GM23338 (cell line): ENCODE data around the gene POLG2. TPM values are rescaled to one million over a fixed set of nuclear protein-coding genes. Genes with fewer than 3 reads are reported as not detected.

ENCODE experiments used
- ATAC-seq: fragments of 200-7000 bp; cut with Tn5 transposase; 3 replicates; pipeline ENCODE4 v1.9.1; 2020
- DNase-seq: peaks from one replicate; pipeline ENCODE4 v3.0.0-alpha.2; 2015; ENCODE audit warnings: low spot score
- H2AFZ ChIP-seq: fragments of 200-600 bp; sonication (generic); 2 replicates; pipeline ENCODE4 v1.8.0; 2016; ENCODE audit warnings: antibody characterized with exemption, mild to moderate bottlenecking, moderate library complexity
- H3F3A ChIP-seq: fragments of 200-600 bp; sonication (generic); replicated peaks from 2 replicates; pipeline ENCODE4 v1.8.0; 2017; ENCODE audit warnings: antibody characterized with exemption, mixed run types, low read depth
- H3K27ac ChIP-seq: fragments of 200-600 bp; sonication (generic); 2 replicates; pipeline ENCODE4 v1.6.1; 2016; ENCODE audit warnings: low read depth
- H3K27me3 ChIP-seq: fragments of 200-600 bp; sonication (generic); 2 replicates; pipeline ENCODE4 v1.8.0; 2016; ENCODE audit warnings: mild to moderate bottlenecking, mixed run types, moderate library complexity; ENCODE audit not compliant: insufficient read depth
- H3K36me3 ChIP-seq: fragments of 200-600 bp; sonication (generic); 2 replicates; pipeline ENCODE4 v1.8.0; 2016; ENCODE audit warnings: mild to moderate bottlenecking; ENCODE audit not compliant: insufficient read depth
- H3K4me1 ChIP-seq: fragments of 200-600 bp; sonication (generic); 2 replicates; pipeline ENCODE4 v1.8.0; 2016; ENCODE audit warnings: mild to moderate bottlenecking, moderate library complexity; ENCODE audit not compliant: insufficient read depth
- H3K4me2 ChIP-seq: fragments of 200-600 bp; sonication (generic); 2 replicates; pipeline ENCODE4 v1.7.1; 2017; ENCODE audit warnings: mixed run types
- H3K4me3 ChIP-seq: fragments of 200-600 bp; sonication (generic); 2 replicates; pipeline ENCODE4 v1.6.1; 2016; ENCODE audit warnings: mixed run types
- H3K79me2 ChIP-seq: fragments of 200-600 bp; sonication (generic); replicated peaks from 2 replicates; pipeline ENCODE4 v1.8.0; 2017; ENCODE audit warnings: mild to moderate bottlenecking; ENCODE audit not compliant: insufficient read depth
- H3K9me2 ChIP-seq: fragments of 200-600 bp; sonication (generic); 2 replicates; pipeline ENCODE4 v1.8.0; 2017; ENCODE audit not compliant: insufficient read depth
- H4K20me1 ChIP-seq: fragments of 200-600 bp; sonication (generic); replicated peaks from 2 replicates; pipeline ENCODE4 v1.8.0; 2017; ENCODE audit warnings: mild to moderate bottlenecking; ENCODE audit not compliant: insufficient read depth
- H3K27ac Mint-ChIP-seq: 2 replicates; pipeline ENCODE4 v1.8.0; 2020; ENCODE audit warnings: inconsistent platforms, mild to moderate bottlenecking, moderate library complexity, mixed read lengths
- H3K27me3 Mint-ChIP-seq: 3 replicates; pipeline ENCODE4 v1.8.0; 2022; ENCODE audit warnings: low read depth, mild to moderate bottlenecking, moderate library complexity, mixed read lengths, inconsistent platforms; ENCODE audit not compliant: insufficient read depth, poor library complexity
- H3K36me3 Mint-ChIP-seq: 3 replicates; pipeline ENCODE4 v1.8.0; 2021; ENCODE audit warnings: low read depth, mild to moderate bottlenecking, inconsistent platforms, moderate library complexity, mixed read lengths
- H3K4me1 Mint-ChIP-seq: 3 replicates; pipeline ENCODE4 v1.8.0; 2020; ENCODE audit warnings: mild to moderate bottlenecking, inconsistent platforms, mixed read lengths
- H3K4me3 Mint-ChIP-seq: 3 replicates; pipeline ENCODE4 v1.8.0; 2021; ENCODE audit warnings: moderate library complexity, mild to moderate bottlenecking, inconsistent platforms, mixed read lengths
- H3K9me3 Mint-ChIP-seq: 3 replicates; pipeline ENCODE4 v1.8.0; 2020; ENCODE audit warnings: moderate library complexity, mild to moderate bottlenecking, inconsistent platforms, mixed read lengths
- CREB1 ChIP-seq: fragments of 250-450 bp; sonication (Bioruptor Pico); IDR thresholded peaks from 2 replicates; pipeline ENCODE4 v1.5.0; 2020; ENCODE audit warnings: low read depth, mild to moderate bottlenecking, moderate library complexity
- EZH2 ChIP-seq: fragments of 200-600 bp; sonication (generic); IDR thresholded peaks from one replicate; pipeline ENCODE4 v1.8.0; 2017; ENCODE audit warnings: antibody characterized with exemption, mild to moderate bottlenecking, low read depth; ENCODE audit not compliant: unreplicated experiment
- EZH2phosphoT487 ChIP-seq: fragments of 200-600 bp; sonication (generic); IDR thresholded peaks from one replicate; pipeline ENCODE4 v1.8.1; 2018; ENCODE audit warnings: antibody characterized with exemption; ENCODE audit not compliant: unreplicated experiment
- NANOG ChIP-seq: IDR thresholded peaks from 2 replicates; pipeline ENCODE4 v1.6.1; 2016; ENCODE audit warnings: antibody characterized with exemption, borderline replicate concordance
- POLR2AphosphoS5 ChIP-seq: IDR thresholded peaks from 2 replicates; pipeline ENCODE4 v1.6.1; 2016; ENCODE audit warnings: antibody characterized with exemption, low read depth
- STAT1 ChIP-seq: IDR thresholded peaks from one replicate; pipeline ENCODE4 v1.6.1; 2016; ENCODE audit warnings: antibody characterized with exemption; ENCODE audit not compliant: unreplicated experiment
- ZNF114 ChIP-seq: fragments of 250-450 bp; sonication (Bioruptor Pico); IDR thresholded peaks from 2 replicates; pipeline ENCODE4 v1.5.0; 2020; ENCODE audit warnings: mild to moderate bottlenecking, moderate library complexity
- ZNF331 ChIP-seq: fragments of 250-450 bp; sonication (Bioruptor Pico); IDR thresholded peaks from 2 replicates; pipeline ENCODE4 v1.5.0; 2020; ENCODE audit warnings: low read depth, mild to moderate bottlenecking, moderate library complexity
- polyA plus RNA-seq: library from polyadenylated mRNA; unstranded; fragments of >200 nt; fragmentation: Nextera tagmentation; extraction: Ambion mirVana; gene quantifications from 2 replicates; pipeline ENCODE4 v1.2.1, GENCODE V29; 2016
- total RNA-seq: library from RNA; depleted of rRNA; stranded (reverse); fragments of >200 nt; shearing (Covaris generic); gene quantifications from 2 replicates; pipeline ENCODE4 v1.2.3, GENCODE V29; 2014
- TF ChIP-seq, protein P1 (sequence below), 2 experiments: fragments of 200-600 bp in 1 of 2; sonication (generic) in 1 of 2; conservative IDR thresholded peaks; 2 replicates each; pipeline versions ENCODE4 v1.5.1 to v1.6.1; 2016 to 2017; ENCODE audit warnings: antibody characterized with exemption in 2 of 2, low read depth in 2 of 2, mild to moderate bottlenecking in 2 of 2, moderate library complexity in 1 of 2
- TF ChIP-seq, protein P2 (sequence below): fragments of 250-450 bp; sonication (Bioruptor Pico); IDR thresholded peaks from 2 replicates; pipeline ENCODE4 v1.5.0; 2020; ENCODE audit warnings: mild to moderate bottlenecking, moderate library complexity
- TF ChIP-seq, protein P3 (sequence below): IDR thresholded peaks from 2 replicates; pipeline ENCODE4 v1.6.1; 2016; ENCODE audit warnings: antibody characterized with exemption

The POLG2 gene
- total and polyA plus RNA-seq, 2 experiments from 2014 or later, result 20.2 to 28.0 TPM

GRCh38 chr17:64509179-64509578 is 12.3 kb upstream of the POLG2 start:
- no peak overlapping the region for H3K27ac Mint-ChIP-seq
- H3K79me2 ChIP-seq, result peaks cover 92% of the 10 kb centered on the region
- H3K4me1 ChIP-seq, result peaks cover 16% of the 10 kb centered on the region
- peaks cover 50% of the 10 kb centered on the region for H3K36me3 ChIP-seq
- H3K27ac ChIP-seq, result no peak overlapping the region
- H2AFZ ChIP-seq, result no peak overlapping the region
- peak overlapping the region; percentile 61 for H3K4me3 Mint-ChIP-seq
- DNase-seq, result no peak
- no peak for ATAC-seq
- H3K4me3 ChIP-seq, result no peak overlapping the region
- no peaks in the 10 kb centered on the region for H3K27me3 ChIP-seq
- H4K20me1 ChIP-seq, result peaks cover 28% of the 10 kb centered on the region
- H3F3A ChIP-seq, result peaks cover 5% of the 10 kb centered on the region; the same call in 1 of the 2 replicates
- H3K36me3 Mint-ChIP-seq, result peaks cover 83% of the 10 kb centered on the region
- TF ChIP-seq POLR2AphosphoS5, result no peak
- no peak for TF ChIP-seq EZH2phosphoT487
- TF ChIP-seq ZNF331 (CRISPR knock-in tag), result no peak
- no peak for TF ChIP-seq CREB1
- no peak for TF ChIP-seq EZH2
- TF ChIP-seq, protein P1, sequence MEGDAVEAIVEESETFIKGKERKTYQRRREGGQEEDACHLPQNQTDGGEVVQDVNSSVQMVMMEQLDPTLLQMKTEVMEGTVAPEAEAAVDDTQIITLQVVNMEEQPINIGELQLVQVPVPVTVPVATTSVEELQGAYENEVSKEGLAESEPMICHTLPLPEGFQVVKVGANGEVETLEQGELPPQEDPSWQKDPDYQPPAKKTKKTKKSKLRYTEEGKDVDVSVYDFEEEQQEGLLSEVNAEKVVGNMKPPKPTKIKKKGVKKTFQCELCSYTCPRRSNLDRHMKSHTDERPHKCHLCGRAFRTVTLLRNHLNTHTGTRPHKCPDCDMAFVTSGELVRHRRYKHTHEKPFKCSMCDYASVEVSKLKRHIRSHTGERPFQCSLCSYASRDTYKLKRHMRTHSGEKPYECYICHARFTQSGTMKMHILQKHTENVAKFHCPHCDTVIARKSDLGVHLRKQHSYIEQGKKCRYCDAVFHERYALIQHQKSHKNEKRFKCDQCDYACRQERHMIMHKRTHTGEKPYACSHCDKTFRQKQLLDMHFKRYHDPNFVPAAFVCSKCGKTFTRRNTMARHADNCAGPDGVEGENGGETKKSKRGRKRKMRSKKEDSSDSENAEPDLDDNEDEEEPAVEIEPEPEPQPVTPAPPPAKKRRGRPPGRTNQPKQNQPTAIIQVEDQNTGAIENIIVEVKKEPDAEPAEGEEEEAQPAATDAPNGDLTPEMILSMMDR (conservative IDR thresholded peaks at IDR 0.05; ENCODE audit: low read depth in 2 of 2), result no peak
- peaks cover 24% of the 10 kb centered on the region for H3K27me3 Mint-ChIP-seq
- peaks cover 4% of the 10 kb centered on the region; the same call in 1 of the 3 replicates for H3K9me3 Mint-ChIP-seq
- H3K4me2 ChIP-seq, result no peak overlapping the region
- H3K4me1 Mint-ChIP-seq, result peaks cover 38% of the 10 kb centered on the region
- H3K9me2 ChIP-seq, result no peaks in the 10 kb centered on the region

- H3K27ac Mint-ChIP-seq, result no peak overlapping the region
- peaks cover 92% of the 10 kb centered on the region for H3K79me2 ChIP-seq
- TF ChIP-seq, protein P2, sequence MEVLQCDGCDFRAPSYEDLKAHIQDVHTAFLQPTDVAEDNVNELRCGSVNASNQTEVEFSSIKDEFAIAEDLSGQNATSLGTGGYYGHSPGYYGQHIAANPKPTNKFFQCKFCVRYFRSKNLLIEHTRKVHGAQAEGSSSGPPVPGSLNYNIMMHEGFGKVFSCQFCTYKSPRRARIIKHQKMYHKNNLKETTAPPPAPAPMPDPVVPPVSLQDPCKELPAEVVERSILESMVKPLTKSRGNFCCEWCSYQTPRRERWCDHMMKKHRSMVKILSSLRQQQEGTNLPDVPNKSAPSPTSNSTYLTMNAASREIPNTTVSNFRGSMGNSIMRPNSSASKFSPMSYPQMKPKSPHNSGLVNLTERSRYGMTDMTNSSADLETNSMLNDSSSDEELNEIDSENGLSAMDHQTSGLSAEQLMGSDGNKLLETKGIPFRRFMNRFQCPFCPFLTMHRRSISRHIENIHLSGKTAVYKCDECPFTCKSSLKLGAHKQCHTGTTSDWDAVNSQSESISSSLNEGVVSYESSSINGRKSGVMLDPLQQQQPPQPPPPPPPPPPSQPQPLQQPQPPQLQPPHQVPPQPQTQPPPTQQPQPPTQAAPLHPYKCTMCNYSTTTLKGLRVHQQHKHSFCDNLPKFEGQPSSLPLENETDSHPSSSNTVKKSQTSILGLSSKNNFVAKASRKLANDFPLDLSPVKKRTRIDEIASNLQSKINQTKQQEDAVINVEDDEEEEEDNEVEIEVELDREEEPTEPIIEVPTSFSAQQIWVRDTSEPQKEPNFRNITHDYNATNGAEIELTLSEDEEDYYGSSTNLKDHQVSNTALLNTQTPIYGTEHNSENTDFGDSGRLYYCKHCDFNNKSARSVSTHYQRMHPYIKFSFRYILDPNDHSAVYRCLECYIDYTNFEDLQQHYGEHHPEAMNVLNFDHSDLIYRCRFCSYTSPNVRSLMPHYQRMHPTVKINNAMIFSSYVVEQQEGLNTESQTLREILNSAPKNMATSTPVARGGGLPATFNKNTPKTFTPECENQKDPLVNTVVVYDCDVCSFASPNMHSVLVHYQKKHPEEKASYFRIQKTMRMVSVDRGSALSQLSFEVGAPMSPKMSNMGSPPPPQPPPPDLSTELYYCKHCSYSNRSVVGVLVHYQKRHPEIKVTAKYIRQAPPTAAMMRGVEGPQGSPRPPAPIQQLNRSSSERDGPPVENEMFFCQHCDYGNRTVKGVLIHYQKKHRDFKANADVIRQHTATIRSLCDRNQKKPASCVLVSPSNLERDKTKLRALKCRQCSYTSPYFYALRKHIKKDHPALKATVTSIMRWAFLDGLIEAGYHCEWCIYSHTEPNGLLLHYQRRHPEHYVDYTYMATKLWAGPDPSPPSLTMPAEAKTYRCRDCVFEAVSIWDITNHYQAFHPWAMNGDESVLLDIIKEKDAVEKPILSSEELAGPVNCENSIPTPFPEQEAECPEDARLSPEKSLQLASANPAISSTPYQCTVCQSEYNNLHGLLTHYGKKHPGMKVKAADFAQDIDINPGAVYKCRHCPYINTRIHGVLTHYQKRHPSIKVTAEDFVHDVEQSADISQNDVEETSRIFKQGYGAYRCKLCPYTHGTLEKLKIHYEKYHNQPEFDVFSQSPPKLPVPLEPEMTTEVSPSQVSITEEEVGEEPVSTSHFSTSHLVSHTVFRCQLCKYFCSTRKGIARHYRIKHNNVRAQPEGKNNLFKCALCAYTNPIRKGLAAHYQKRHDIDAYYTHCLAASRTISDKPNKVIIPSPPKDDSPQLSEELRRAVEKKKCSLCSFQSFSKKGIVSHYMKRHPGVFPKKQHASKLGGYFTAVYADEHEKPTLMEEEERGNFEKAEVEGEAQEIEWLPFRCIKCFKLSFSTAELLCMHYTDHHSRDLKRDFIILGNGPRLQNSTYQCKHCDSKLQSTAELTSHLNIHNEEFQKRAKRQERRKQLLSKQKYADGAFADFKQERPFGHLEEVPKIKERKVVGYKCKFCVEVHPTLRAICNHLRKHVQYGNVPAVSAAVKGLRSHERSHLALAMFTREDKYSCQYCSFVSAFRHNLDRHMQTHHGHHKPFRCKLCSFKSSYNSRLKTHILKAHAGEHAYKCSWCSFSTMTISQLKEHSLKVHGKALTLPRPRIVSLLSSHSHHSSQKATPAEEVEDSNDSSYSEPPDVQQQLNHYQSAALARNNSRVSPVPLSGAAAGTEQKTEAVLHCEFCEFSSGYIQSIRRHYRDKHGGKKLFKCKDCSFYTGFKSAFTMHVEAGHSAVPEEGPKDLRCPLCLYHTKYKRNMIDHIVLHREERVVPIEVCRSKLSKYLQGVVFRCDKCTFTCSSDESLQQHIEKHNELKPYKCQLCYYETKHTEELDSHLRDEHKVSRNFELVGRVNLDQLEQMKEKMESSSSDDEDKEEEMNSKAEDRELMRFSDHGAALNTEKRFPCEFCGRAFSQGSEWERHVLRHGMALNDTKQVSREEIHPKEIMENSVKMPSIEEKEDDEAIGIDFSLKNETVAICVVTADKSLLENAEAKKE, result no peak
- TF ChIP-seq STAT1 (no peak), ZNF114 (CRISPR knock-in tag) (no peak), EZH2phosphoT487 (no peak), POLR2AphosphoS5 (no peak), EZH2 (no peak), NANOG (no peak)
- TF ChIP-seq, protein P3, sequence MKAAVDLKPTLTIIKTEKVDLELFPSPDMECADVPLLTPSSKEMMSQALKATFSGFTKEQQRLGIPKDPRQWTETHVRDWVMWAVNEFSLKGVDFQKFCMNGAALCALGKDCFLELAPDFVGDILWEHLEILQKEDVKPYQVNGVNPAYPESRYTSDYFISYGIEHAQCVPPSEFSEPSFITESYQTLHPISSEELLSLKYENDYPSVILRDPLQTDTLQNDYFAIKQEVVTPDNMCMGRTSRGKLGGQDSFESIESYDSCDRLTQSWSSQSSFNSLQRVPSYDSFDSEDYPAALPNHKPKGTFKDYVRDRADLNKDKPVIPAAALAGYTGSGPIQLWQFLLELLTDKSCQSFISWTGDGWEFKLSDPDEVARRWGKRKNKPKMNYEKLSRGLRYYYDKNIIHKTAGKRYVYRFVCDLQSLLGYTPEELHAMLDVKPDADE, result no peak
Measured at GRCh38 chr17:64508683-64509082, 11.8 kb upstream of the POLG2 start.

More at GRCh38 chr17:64508683-64509082, 11.8 kb upstream of the POLG2 start:
- Histone ChIP-seq H3K4me3 (peak overlapping the region; percentile 100), H3K4me1 (peaks cover 16% of the 10 kb centered on the region), H3K27ac (no peak overlapping the region), H3K4me2 (peak overlapping the region; percentile 85), H3F3A (peaks cover 9% of the 10 kb centered on the region; the same call in 1 of the 2 replicates), H3K36me3 (peaks cover 50% of the 10 kb centered on the region), H4K20me1 (peaks cover 32% of the 10 kb centered on the region), H2AFZ (no peak overlapping the region), H3K9me2 (no peaks in the 10 kb centered on the region), H3K27me3 (no peaks in the 10 kb centered on the region)
- Mint-ChIP-seq H3K36me3 (peaks cover 83% of the 10 kb centered on the region), H3K9me3 (peaks cover 4% of the 10 kb centered on the region; the same call in 1 of the 3 replicates), H3K4me1 (peaks cover 43% of the 10 kb centered on the region), H3K27me3 (peaks cover 24% of the 10 kb centered on the region), H3K4me3 (peak overlapping the region; percentile 99)
- DNase-seq (no peak), ATAC-seq (no peak)
